H9 (cell line): ENCODE data around the gene RAMP3. TPM values are rescaled to one million over a fixed set of nuclear protein-coding genes. Genes with fewer than 3 reads are reported as not detected.

Experiments
- DNase-seq: peaks from one replicate; pipeline ENCODE4 v3.0.0-alpha.2; 2017
- H2AFZ ChIP-seq: one replicate; pipeline ENCODE4 v1.6.1; 2013; ENCODE audit warnings: mild to moderate bottlenecking, low read length, control low read depth, moderate library complexity
- H2AK5ac ChIP-seq: 2 replicates; pipeline ENCODE4 v1.6.1; 2013; ENCODE audit warnings: low read length, control low read depth, mixed read lengths; ENCODE audit not compliant: insufficient read length
- H2BK120ac ChIP-seq: one replicate; pipeline ENCODE4 v1.6.1; 2013; ENCODE audit warnings: low read depth, mild to moderate bottlenecking, low read length, control low read depth, inconsistent platforms; ENCODE audit not compliant: poor library complexity, severe bottlenecking
- H2BK12ac ChIP-seq: 2 replicates; pipeline ENCODE4 v1.6.1; 2013; ENCODE audit warnings: low read length, control low read depth, mixed read lengths, low read depth; ENCODE audit not compliant: insufficient read length
- H2BK15ac ChIP-seq: 2 replicates; pipeline ENCODE4 v1.6.1; 2013; ENCODE audit warnings: low read depth, low read length, control low read depth
- H2BK20ac ChIP-seq: one replicate; pipeline ENCODE4 v1.6.1; 2013; ENCODE audit warnings: low read depth, mild to moderate bottlenecking, low read length, control low read depth, inconsistent platforms; ENCODE audit not compliant: poor library complexity, severe bottlenecking
- H2BK5ac ChIP-seq: 2 replicates; pipeline ENCODE4 v1.6.1; 2013; ENCODE audit warnings: low read length, control low read depth, mixed read lengths; ENCODE audit not compliant: insufficient read length
- H3K14ac ChIP-seq: 2 replicates; pipeline ENCODE4 v1.6.1; 2013; ENCODE audit warnings: low read length, control low read depth; ENCODE audit not compliant: insufficient read depth
- H3K18ac ChIP-seq: 2 replicates; pipeline ENCODE4 v1.6.1; 2013; ENCODE audit warnings: low read depth, mild to moderate bottlenecking, mixed read lengths, low read length, control low read depth; ENCODE audit not compliant: insufficient read length
- H3K23ac ChIP-seq: 2 replicates; pipeline ENCODE4 v1.6.1; 2013; ENCODE audit warnings: low read length, control low read depth, mixed read lengths, low read depth; ENCODE audit not compliant: insufficient read length
- H3K23me2 ChIP-seq: 2 replicates; pipeline ENCODE4 v1.6.1; 2013; ENCODE audit warnings: low read depth, mild to moderate bottlenecking, mixed read lengths, low read length, control low read depth; ENCODE audit not compliant: insufficient read length, poor library complexity, severe bottlenecking
- H3K27ac ChIP-seq: 2 replicates; pipeline ENCODE4 v1.5.1; 2013; ENCODE audit warnings: low read length, control low read depth, mixed read lengths, low read depth; ENCODE audit not compliant: insufficient read length
- H3K27me3 ChIP-seq: 2 replicates; pipeline ENCODE4 v1.6.1; 2013; ENCODE audit warnings: low read length, control low read depth, inconsistent platforms; ENCODE audit not compliant: insufficient read depth
- H3K4ac ChIP-seq: 2 replicates; pipeline ENCODE4 v1.6.1; 2013; ENCODE audit warnings: low read depth, mild to moderate bottlenecking, control low read depth, inconsistent platforms, low read length, moderate library complexity
- H3K4me1 ChIP-seq: 2 replicates; pipeline ENCODE4 v1.6.1; 2013; ENCODE audit warnings: low read length, control low read depth, inconsistent platforms; ENCODE audit not compliant: insufficient read depth
- H3K4me2 ChIP-seq: 2 replicates; pipeline ENCODE4 v1.6.1; 2013; ENCODE audit warnings: low read length, control low read depth, mixed read lengths; ENCODE audit not compliant: insufficient read length, insufficient read depth
- H3K56ac ChIP-seq: 2 replicates; pipeline ENCODE4 v1.6.1; 2013; ENCODE audit warnings: low read depth, mild to moderate bottlenecking, mixed read lengths, low read length, control low read depth; ENCODE audit not compliant: insufficient read length
- H3K79me1 ChIP-seq: 2 replicates; pipeline ENCODE4 v1.6.1; 2013; ENCODE audit warnings: low read depth, mild to moderate bottlenecking, moderate library complexity, low read length, control low read depth, inconsistent platforms; ENCODE audit not compliant: insufficient read depth, poor library complexity, severe bottlenecking
- H3K79me2 ChIP-seq: 2 replicates; pipeline ENCODE4 v1.6.1; 2013; ENCODE audit warnings: low read length, control low read depth, inconsistent platforms; ENCODE audit not compliant: insufficient read depth
- H3K9ac ChIP-seq: 2 replicates; pipeline ENCODE4 v1.6.1; 2013; ENCODE audit warnings: low read length, control low read depth, mixed read lengths; ENCODE audit not compliant: insufficient read length; ENCODE audit errors: extremely low read depth
- H3K9me3 ChIP-seq: one replicate; pipeline ENCODE4 v1.6.1; 2013; ENCODE audit warnings: low read depth, low read length, inconsistent platforms; ENCODE audit not compliant: control insufficient read depth
- H3T11ph ChIP-seq: one replicate; pipeline ENCODE4 v1.6.1; 2013; ENCODE audit warnings: mild to moderate bottlenecking, low read length, control low read depth, inconsistent platforms
- H4K20me1 ChIP-seq: one replicate; pipeline ENCODE4 v1.6.1; 2013; ENCODE audit not compliant: control insufficient read depth, insufficient read length, insufficient read depth
- H4K5ac ChIP-seq: 2 replicates; pipeline ENCODE4 v1.6.1; 2013; ENCODE audit warnings: low read depth, mild to moderate bottlenecking, mixed read lengths, low read length, control low read depth; ENCODE audit not compliant: insufficient read length
- H4K8ac ChIP-seq: replicated peaks from 2 replicates; pipeline ENCODE4 v1.6.1; 2013; ENCODE audit warnings: low read length, control low read depth, mixed read lengths, low read depth; ENCODE audit not compliant: insufficient read length
- H4K91ac ChIP-seq: 2 replicates; pipeline ENCODE4 v1.6.1; 2013; ENCODE audit warnings: low read depth, mild to moderate bottlenecking, moderate library complexity, mixed read lengths, low read length, control low read depth; ENCODE audit not compliant: insufficient read length
- H3K27ac Mint-ChIP-seq, 3 experiments: 2 replicates in 2 of 3; 3 replicates in 1 of 3; pipeline ENCODE4 v1.8.0; 2020 to 2021; ENCODE audit warnings: mixed read lengths in 3 of 3, mild to moderate bottlenecking in 1 of 3, moderate library complexity in 1 of 3
- H3K27me3 Mint-ChIP-seq: 2 replicates; pipeline ENCODE4 v1.8.0; 2021; ENCODE audit warnings: low read depth, mild to moderate bottlenecking, moderate library complexity, mixed read lengths
- H3K36me3 Mint-ChIP-seq, 3 experiments: 2 replicates in 2 of 3; 3 replicates in 1 of 3; pipeline ENCODE4 v1.8.0; 2020 to 2021; ENCODE audit warnings: low read depth in 3 of 3, mixed read lengths in 3 of 3; ENCODE audit not compliant: insufficient read depth in 1 of 3
- H3K4me1 Mint-ChIP-seq, 2 experiments: 2 replicates each; pipeline ENCODE4 v1.8.0; 2020; ENCODE audit warnings: mixed read lengths in 2 of 2
- H3K4me3 Mint-ChIP-seq, 2 experiments: 2 replicates in 1 of 2; 3 replicates in 1 of 2; pipeline ENCODE4 v1.8.0; 2020 to 2021; ENCODE audit warnings: mild to moderate bottlenecking in 2 of 2, mixed read lengths in 2 of 2, moderate library complexity in 1 of 2
- H3K9me3 Mint-ChIP-seq, 2 experiments: 2 replicates in 1 of 2; 3 replicates in 1 of 2; pipeline ENCODE4 v1.8.0; 2020; ENCODE audit warnings: mild to moderate bottlenecking in 2 of 2, mixed read lengths in 2 of 2, moderate library complexity in 1 of 2
- CTCF ChIP-seq: fragments of 200-600 bp; sonication (generic); conservative IDR thresholded peaks from 3 replicates; pipeline ENCODE4 v1.8.0; 2021; ENCODE audit warnings: antibody characterized with exemption, mild to moderate bottlenecking
- total RNA-seq: library from RNA; stranded (reverse); gene quantifications from 2 replicates; pipeline ENCODE4 v1.2.1, GENCODE V29; 2021

The RAMP3 gene
- total RNA-seq, 1 experiment from 2014 or later = 0.63 TPM

DNA sequence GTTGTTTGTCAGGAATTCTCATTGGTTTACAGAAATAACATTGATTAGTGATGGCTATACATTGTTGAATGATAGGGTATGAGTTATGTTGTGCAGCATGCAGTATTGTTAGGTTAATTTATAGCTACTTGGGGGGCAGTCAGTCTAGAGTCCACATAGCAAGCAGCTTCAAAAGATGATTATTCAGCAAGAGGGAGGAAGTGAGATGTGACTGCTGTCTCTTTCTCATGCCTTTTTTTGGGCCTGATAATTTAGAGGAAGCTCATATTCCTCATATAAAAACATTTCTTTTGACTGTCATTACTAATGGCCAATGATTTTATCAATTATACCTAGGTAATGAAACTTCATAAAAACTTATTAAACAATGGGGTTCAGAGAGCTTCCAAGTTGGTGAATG lies 42.7 kb upstream of the RAMP3 start:
- H2BK120ac ChIP-seq = no peak overlapping the region
- no peak overlapping the region for H3K9ac ChIP-seq
- Mint-ChIP-seq H3K9me3 (peaks cover 0 to 4% of the 10 kb centered on the region in 2 experiments; a peak in 1 of 5 replicates), H3K27me3 (peaks cover 35% of the 10 kb centered on the region), H3K4me3 (no peak overlapping the region), H3K36me3 (peaks cover 4% of the 10 kb centered on the region in 3 experiments; a peak in 5 of 7 replicates), H3K4me1 (peaks cover 10 to 11% of the 10 kb centered on the region in 2 experiments), H3K27ac (no peak overlapping the region)
- no peak overlapping the region for H2AFZ ChIP-seq
- DNase-seq = no peak
- no peaks in the 10 kb centered on the region for H3K23me2 ChIP-seq
- H2BK12ac ChIP-seq = no peak overlapping the region
- H2AK5ac ChIP-seq = no peak overlapping the region
- no peak overlapping the region for H2BK5ac ChIP-seq
- H4K20me1 ChIP-seq = no peaks in the 10 kb centered on the region
- no peak overlapping the region for H4K91ac ChIP-seq
- H3K27me3 ChIP-seq = no peaks in the 10 kb centered on the region
- H3K9me3 ChIP-seq = no peaks in the 10 kb centered on the region
- no peak for TF ChIP-seq CTCF
- H3K79me2 ChIP-seq = peaks cover 9% of the 10 kb centered on the region; the same call in 1 of the 2 replicates
- H3K4me2 ChIP-seq = no peak overlapping the region
- H3K23ac ChIP-seq = no peak overlapping the region
- no peak overlapping the region for H3K4ac ChIP-seq
- H3K4me1 ChIP-seq = no peaks in the 10 kb centered on the region
- no peak overlapping the region for H3K56ac ChIP-seq
- no peak overlapping the region for H4K8ac ChIP-seq
- H3K18ac ChIP-seq = no peak overlapping the region
- no peak overlapping the region for H2BK20ac ChIP-seq
- no peak overlapping the region for H3K14ac ChIP-seq
- no peak overlapping the region for H4K5ac ChIP-seq
- no peak overlapping the region for H3T11ph ChIP-seq
- H3K79me1 ChIP-seq = no peaks in the 10 kb centered on the region
- H2BK15ac ChIP-seq = no peak overlapping the region
- no peak overlapping the region for H3K27ac ChIP-seq
